ENCODE results near the gene SLC25A25.

Gene SLC25A25

DNA sequence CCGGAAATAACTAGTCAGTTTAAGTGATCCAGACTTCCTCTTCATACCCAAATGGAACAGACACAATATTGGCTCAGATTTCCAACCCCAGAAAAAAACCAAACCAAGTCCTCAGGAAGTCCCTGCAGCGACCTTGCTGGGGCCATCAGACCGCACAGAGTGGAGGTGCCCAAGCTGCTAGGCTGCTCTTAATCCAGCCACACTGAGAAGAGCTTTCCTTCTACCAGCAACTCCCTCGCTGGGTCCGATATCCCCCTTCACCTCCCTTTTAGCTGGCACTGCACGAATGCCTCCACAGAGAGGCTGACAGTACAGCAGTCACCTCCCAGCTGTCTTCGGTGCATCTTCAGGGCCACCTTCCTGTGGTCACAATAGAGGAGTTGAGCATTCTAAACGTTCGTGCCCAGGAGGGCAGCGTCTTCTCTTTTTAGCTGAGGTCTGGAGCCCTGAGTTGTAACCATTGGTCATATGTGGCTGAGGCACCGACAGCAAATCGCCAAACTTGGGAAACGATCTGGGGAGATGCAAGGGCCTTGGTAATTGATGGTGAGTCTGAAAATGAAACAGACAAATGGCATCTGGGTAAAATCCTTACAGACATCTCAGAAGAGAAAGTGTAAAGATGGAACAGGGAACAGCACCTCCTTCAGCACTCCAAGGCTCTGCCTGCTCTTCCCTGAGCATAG is 6.6 kb upstream of the SLC25A25 start:
- Histone ChIP-seq H3K9me3 (no peaks in the 10 kb centered on the region), H3K27me3 (no peaks in the 10 kb centered on the region), H3K4me3 (ENCODE audit: low read depth, low read length) (no peak overlapping the region), H3K4me1 (peaks cover 3% of the 10 kb centered on the region), H3K36me3 (peaks cover 8% of the 10 kb centered on the region)
- DNase-seq: no peak
- TF ChIP-seq, protein P1, sequence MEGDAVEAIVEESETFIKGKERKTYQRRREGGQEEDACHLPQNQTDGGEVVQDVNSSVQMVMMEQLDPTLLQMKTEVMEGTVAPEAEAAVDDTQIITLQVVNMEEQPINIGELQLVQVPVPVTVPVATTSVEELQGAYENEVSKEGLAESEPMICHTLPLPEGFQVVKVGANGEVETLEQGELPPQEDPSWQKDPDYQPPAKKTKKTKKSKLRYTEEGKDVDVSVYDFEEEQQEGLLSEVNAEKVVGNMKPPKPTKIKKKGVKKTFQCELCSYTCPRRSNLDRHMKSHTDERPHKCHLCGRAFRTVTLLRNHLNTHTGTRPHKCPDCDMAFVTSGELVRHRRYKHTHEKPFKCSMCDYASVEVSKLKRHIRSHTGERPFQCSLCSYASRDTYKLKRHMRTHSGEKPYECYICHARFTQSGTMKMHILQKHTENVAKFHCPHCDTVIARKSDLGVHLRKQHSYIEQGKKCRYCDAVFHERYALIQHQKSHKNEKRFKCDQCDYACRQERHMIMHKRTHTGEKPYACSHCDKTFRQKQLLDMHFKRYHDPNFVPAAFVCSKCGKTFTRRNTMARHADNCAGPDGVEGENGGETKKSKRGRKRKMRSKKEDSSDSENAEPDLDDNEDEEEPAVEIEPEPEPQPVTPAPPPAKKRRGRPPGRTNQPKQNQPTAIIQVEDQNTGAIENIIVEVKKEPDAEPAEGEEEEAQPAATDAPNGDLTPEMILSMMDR (IDR thresholded peaks at IDR 0.05; ENCODE audit: low read depth, low read length): no peak

DNA sequence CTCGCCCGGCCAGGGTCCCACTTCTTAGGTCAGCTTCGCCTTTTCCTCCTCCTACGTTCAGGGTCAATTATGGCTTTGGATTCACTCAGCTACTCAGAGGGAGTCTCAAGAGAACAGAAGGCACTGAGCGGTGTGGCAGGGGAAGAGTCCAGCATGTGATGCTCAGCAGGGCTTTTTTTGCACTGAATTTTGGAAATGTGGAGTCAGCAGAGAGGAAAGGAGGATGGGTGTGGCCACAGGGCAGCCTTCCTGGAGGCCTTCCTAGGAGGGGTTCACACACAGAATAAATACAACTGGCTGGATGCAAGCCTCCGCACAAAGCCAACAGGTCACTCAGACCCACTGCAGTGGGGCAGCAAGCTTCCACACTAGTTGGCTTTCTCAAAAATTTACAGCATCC is 5.8 kb upstream of the SLC25A25 start:
- no peaks in the 10 kb centered on the region for H3K9me3 ChIP-seq
- peaks cover 8% of the 10 kb centered on the region for H3K4me1 ChIP-seq
- no peak overlapping the region for H3K4me3 ChIP-seq (ENCODE audit: low read depth, low read length)
- H3K36me3 ChIP-seq: peaks cover 8% of the 10 kb centered on the region
- DNase-seq: no peak
- TF ChIP-seq, protein P1 (IDR thresholded peaks at IDR 0.05; ENCODE audit: low read depth, low read length): no peak
- H3K27me3 ChIP-seq: no peaks in the 10 kb centered on the region

DNA sequence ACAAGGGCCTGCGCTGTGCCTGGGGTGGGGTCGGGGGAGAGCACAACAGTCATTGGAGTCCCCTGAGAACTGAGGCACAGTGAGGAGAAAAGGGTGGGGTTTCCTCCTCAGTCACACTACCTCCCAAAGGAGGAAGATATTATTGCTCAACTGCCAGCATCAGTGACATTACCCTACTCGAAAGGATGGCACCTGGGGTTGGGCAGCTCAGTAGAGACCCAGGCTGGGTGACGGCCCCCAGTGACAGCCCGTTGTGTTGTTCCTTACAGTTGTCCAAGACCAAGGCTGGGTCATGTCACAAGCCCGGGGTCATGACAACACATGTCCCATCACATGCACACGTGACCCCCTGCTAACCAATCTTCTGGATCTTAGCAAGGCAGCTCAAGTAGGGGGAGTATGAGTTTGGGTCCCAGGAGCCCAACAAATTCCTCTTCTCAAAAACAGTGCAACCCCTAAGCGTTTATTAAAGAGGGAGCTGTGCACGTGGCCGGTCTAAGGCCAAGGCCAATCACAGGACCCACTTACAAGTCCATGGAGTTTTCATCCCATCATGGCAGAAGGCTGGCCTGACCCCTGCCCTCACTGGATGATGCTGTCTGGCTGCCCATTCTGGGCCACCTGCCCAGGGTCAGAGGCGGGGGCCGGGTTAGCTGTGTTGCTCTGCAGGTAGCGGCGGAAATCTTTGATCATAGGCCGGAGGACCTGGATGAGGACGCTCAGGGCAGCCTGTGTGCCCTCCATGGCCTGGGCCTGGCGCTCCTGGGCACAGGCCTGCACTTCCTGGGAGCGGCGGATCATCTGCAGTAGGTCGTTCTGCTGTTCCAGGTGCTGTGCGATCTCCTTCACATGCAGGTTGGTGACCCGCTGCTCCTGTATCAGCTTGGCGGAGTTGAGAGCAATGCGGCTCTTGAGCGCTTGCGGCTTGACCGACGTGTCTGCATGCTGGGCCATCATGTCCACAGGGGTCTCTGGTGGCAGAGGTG is 4.9 kb upstream of the SLC25A25 start:
- Histone ChIP-seq H3K4me1 (peaks cover 8% of the 10 kb centered on the region), H3K36me3 (peaks cover 8% of the 10 kb centered on the region), H3K4me3 (ENCODE audit: low read depth, low read length) (no peak overlapping the region), H3K9me3 (no peaks in the 10 kb centered on the region), H3K27me3 (no peaks in the 10 kb centered on the region)
- TF ChIP-seq, protein P1 (IDR thresholded peaks at IDR 0.05; ENCODE audit: low read depth, low read length): no peak
- no peak for DNase-seq

DNA sequence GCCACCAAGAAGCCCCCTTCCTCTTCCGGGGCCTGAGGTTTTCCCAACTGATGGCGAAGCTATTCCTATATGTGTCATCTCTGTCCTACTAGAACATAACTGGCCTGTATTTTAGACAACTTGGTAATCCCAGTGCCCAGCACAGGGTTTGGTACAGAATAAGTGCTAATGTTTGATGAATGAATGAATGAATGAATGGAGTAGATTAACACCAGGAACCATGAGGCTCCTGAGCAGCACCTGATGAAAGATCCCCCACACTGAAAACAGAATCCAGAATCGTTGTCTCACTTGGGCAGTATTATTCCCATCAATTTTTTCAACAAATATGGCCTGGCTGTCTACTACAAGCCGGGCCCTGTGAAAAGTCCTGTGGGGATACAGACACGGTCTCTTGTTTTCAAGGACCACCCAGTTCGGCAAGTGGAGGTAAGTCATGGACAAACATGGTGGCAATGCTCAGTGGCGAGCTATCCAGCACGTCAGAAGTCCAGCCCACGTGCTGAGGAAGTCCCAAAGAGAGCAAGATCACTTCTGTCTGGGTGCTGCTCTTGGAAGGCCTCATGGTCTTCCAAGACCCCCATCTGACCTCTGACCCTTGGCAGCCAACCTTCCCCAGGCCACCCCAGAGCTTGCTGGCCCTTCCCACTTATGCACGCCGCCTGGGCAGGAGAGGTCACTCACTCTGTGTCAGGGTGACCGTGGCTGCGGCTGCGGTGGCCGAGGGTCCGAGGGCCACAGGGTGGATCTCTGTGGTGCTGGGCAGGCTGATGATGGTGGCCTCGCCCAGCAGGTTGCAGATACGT is 1.9 kb upstream of the SLC25A25 start:
- no peaks in the 10 kb centered on the region for H3K9me3 ChIP-seq
- TF ChIP-seq, protein P1 (IDR thresholded peaks at IDR 0.05; ENCODE audit: low read depth, low read length): no peak
- H3K27me3 ChIP-seq: no peaks in the 10 kb centered on the region
- DNase-seq: no peak
- peaks cover 8% of the 10 kb centered on the region for H3K36me3 ChIP-seq
- peaks cover 8% of the 10 kb centered on the region for H3K4me1 ChIP-seq
- no peak overlapping the region; the same call in none of the 2 replicates for H3K4me3 ChIP-seq (ENCODE audit: low read depth, low read length)

DNA sequence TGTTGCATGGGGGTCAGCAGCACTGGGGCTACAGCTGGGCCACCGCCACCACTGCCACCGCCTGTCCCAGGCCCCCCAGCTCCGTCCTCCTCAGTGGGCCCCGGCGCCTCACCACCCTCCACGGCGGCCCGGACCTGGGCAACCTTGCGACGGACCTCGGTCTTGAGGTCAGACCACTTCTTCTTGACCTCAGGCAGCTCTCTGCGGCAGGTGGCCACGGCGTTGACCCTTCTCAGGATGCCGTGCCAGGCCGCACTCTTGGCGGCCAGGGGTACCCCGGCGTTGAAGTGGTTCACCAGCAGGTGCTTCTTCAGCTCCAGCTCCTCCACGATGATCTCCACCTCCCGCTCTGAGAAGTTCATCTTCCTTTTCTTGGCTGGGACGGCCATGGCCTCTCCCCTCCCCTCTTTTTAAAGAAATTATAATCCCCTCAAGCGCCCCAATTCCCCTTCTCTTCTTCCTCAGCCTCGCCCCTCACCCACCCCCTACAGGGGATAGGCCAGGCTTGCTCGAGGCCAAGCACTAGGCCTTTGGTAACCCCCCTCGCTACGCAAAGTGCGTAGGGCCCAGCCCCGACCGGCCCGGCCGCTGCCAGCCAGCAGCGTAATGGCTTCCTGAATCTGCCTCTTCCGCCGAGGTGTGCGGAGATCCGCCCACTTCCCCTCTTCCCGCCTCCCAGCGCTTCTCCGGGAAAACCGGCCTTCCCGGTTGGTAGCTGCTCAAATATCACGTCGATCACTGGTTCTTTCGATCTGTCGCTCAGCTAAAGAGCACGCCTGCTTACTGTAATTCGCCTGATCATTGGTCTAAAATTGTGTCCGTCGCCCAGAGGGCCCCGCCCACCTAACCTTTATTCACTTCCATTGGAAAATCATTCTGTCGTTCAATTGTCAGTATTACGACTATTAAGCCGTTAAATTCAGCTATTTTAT is 1.1 kb upstream of the SLC25A25 start, which contains the start of gene NAIF1:
TSS of gene NAIF1 (minus strand) at position 608 of the 932 bp plus-strand sequence. CDS start at position 389, 219 bp downstream.
- peak within 1 kb of the TSS; percentile 97 for H3K4me3 ChIP-seq (ENCODE audit: low read depth, low read length)
- peaks cover 5% of the 10 kb centered on the region; the same call in 1 of the 2 replicates for H3K36me3 ChIP-seq
- no peaks in the 10 kb centered on the region for H3K9me3 ChIP-seq
- peak; percentile 97 for DNase-seq
- no peaks in the 10 kb centered on the region for H3K27me3 ChIP-seq
- TF ChIP-seq, protein P1 (IDR thresholded peaks at IDR 0.05; ENCODE audit: low read depth, low read length): no peak
- H3K4me1 ChIP-seq: peaks cover 9% of the 10 kb centered on the region
